A204.1 (cell line): ENCODE results near the gene LHX6.

Source experiments
- FAIRE-seq: peaks from 2 replicates; lab custom pipeline; 2012; peaks lifted over from hg19 to GRCh38; lab: Jason Lieb, UNC

The LHX6 gene

GRCh38 chr9:122215663-122216062 is 13.1 kb downstream of the LHX6 start:
- no peak for FAIRE-seq

- no peak for FAIRE-seq
Measured at GRCh38 chr9:122214507-122214906, 14.2 kb downstream of the LHX6 start.

GRCh38 chr9:122213589-122214413 is 15.0 kb downstream of the LHX6 start:
- FAIRE-seq: no peak

GRCh38 chr9:122213102-122213588 is 15.6 kb downstream of the LHX6 start:
- no peak for FAIRE-seq

DNA sequence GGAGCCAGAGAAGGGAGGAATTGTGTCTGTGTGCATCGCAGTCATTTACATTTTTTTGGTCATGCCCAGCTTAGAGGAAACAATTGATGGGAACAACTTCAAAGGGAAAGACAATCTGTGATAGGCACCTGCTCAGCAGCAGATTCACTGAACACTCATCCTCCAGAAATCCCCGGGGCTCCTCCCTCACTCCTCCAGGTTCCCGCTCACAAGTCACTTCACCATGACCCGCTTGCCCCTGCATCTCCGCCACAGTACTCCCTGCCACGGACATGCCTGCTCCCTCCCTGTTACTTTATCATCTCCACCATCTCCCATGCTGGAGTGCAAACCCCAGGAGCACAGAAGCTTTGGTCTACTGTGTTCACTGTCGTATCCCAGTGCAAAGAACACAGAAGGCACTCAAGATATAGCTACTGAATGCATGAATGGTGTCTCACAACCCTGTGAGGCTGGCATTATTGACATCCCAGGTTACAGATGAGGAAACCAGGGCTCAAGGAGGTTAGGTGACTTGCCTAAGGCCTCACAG is 16.2 kb downstream of the LHX6 start:
- no peak for FAIRE-seq

GRCh38 chr9:122209451-122209850 is 19.3 kb downstream of the LHX6 start:
- no peak for FAIRE-seq

DNA sequence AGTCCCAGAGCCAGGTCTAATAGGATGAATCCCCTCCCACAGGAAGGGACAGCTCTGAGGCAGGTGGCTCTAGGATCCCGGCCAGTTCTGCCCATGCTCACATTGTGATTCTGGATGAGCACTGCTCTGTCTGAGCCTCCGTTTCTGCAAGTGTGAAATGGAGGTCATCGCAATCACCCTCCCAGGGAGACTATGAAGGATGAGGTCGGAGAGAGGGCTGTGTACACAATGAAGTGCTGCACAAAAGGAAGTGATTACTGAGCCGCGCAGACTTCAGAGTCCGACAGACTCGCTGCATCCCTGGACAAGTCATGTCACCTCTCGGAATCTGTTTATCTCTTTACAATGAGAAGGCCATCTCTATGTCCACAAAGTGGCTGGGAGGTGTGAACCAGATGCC is 21.7 kb downstream of the LHX6 start:
- FAIRE-seq: no peak

DNA sequence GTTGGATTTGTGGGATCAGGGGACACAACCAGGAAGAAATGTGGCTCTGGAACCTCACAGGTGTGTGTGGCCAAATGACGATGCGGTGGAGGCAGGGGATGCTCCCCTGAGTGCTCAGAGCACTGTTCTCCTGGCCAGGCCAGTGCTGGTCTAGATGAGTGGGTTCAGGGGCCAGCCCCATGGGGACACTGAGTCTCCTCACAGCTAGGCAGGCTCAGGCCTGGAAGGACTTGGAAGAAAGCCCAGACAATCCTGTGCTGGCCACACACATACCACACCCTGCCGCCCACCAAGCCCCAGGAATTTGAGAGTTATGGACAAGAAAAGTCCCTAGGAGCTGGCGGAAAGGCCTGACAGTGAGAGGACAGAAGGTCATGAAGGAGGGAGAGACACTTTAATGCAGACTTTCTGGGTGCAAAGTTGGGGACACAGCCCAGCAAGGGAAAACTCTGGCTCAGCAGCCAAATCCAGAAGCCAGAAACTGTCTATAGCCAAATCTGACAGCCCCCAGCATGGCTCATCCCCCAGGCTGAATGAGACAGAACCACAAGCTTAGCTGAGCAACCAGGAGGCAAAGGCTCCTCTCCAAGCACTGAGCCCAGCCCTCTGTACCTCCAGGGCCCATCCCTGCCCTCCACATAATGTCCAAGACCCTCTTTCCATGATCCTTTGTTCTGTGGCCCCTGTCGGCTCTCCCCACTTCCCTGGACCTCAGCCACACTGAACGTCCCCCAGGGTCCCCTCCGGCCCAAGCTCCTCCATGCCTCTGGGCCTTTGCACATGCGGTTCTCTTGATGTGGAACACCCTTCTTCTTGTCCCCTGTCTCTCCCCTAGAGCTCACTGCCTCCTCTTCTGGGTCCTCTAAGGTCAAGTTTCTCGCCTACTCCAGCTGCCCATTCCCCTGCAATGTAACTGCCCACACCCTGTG is 22.4 kb downstream of the LHX6 start:
- no peak for FAIRE-seq

GRCh38 chr9:122205176-122205575 is 23.6 kb downstream of the LHX6 start:
- FAIRE-seq: no peak

GRCh38 chr9:122204491-122204890 is 24.3 kb downstream of the LHX6 start:
- FAIRE-seq: no peak

DNA sequence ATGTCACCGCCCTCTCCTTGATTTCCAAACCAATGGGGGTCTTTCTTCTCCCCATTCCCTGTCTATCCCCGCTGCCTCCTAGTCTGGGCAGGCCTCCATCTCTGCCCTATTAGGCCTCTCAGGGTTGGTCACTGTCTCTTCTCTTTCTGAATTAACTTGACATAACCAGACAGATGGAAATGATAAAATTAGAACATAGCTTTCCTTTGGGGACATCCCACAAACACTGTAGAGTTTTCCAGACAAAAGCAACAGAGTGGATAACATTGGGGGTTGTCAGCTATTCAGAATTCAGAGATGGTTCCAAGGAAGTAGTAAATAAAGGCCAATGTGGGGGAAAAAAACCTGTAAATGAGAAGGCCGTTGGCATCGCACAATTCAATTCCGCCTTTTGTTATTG is 24.7 kb downstream of the LHX6 start:
- no peak for FAIRE-seq

GRCh38 chr9:122202111-122202510 is 26.6 kb downstream of the LHX6 start:
- FAIRE-seq: no peak

DNA sequence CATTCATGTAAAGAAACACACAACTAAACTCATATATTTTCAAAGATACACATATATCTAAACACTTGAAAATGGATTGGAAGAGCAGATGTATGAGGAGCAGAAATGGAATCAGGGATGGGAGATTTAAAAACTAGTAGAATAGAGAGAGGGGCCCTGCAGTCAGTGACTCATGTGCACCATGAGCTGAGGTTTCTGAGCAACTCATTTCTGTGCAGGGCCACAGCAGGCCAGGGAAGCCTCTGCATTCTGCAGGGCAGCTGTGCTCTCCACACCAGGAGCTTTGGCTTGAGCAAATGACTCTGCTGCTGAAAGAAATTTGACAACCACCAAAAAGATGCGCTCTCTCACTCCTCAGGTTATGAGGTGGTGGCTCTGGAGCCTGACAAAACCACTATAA is 27.1 kb downstream of the LHX6 start:
- no peak for FAIRE-seq

GRCh38 chr9:122200960-122201595 is 27.7 kb downstream of the LHX6 start:
- no peak for FAIRE-seq

GRCh38 chr9:122197882-122198281 is 30.9 kb downstream of the LHX6 start:
- FAIRE-seq: no peak

DNA sequence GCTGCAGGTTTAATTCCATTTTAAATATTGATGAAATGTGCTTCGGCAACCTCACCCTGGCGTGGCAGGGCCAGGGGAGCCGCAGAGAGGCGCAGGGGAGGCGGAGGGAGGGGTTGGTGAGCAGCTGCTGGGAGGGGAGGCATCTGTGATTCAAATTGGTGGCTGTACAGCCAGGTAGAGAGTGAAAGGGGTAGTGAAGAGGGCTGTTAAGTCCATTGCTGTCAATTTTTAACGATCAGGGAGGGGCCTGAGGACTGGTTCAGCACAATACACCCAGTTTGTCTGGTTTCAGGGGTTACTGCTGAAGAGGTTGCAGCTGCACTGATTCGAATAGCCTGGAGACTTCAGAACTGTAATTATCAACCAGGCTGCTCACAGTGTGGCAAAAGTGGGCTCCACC is 31.3 kb downstream of the LHX6 start:
- no peak for FAIRE-seq

GRCh38 chr9:122195875-122196274 is 32.9 kb downstream of the LHX6 start:
- no peak for FAIRE-seq

DNA sequence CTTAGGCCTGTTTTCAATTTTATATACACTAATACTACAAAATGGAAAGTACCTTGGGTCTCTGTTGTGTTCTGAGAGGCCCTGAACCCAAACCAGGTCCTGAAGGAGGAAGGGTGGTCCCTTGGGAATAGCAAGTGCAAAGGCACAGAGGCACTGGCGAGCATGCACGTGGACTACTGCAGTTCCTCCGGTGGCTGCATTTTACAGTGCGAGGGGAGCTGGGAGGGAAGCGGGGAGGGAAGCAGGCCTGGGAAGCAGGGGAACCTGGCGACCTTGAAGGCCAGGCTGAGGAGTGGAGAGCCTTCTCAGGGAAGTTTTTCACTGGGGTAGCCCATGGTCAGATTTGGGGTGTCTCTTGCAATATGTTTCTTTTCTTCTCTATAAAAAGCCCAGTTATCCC is 35.1 kb downstream of the LHX6 start:
- FAIRE-seq: no peak

DNA sequence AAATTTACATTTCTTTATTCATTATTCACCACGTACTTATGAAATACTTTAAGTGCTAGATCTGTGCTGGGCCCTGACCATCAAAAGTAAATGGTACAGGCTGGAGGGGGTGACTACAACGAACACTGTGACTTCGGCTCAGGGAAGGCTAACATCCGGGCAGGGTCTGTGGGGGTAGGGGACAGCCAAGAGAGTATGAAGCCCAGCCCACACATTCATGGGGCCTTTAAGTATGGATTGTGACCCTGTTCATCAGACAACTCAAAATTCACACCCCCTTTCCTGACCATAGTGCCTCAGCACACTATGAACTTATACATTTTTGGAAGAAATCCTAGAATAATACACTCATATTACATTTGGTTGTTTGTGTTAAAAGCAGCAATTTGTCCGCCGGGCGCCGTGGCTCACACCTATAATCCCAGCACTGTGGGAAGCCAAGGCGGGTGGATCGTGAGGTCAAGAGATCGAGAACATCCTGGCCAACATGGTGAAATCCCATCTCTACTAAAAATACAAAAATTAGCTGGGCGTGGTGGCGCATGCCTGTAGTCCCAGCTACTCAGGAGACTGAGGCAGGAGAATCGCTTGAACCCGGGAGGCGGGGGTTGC is 35.7 kb downstream of the LHX6 start:
- no peak for FAIRE-seq

GRCh38 chr9:122192261-122192875 is 36.4 kb downstream of the LHX6 start:
- FAIRE-seq: no peak

GRCh38 chr9:122191584-122191983 is 37.2 kb downstream of the LHX6 start:
- no peak for FAIRE-seq
